ENCODE data around the gene PAM16. TPM values are rescaled to one million over a fixed set of nuclear protein-coding genes. Genes with fewer than 3 reads are reported as not detected.
A peak's percentile ranks its signal among the peaks of the same experiment; 100 is the strongest.

The PAM16 gene
- total RNA-seq, 1 donor = 17.4 TPM

DNA sequence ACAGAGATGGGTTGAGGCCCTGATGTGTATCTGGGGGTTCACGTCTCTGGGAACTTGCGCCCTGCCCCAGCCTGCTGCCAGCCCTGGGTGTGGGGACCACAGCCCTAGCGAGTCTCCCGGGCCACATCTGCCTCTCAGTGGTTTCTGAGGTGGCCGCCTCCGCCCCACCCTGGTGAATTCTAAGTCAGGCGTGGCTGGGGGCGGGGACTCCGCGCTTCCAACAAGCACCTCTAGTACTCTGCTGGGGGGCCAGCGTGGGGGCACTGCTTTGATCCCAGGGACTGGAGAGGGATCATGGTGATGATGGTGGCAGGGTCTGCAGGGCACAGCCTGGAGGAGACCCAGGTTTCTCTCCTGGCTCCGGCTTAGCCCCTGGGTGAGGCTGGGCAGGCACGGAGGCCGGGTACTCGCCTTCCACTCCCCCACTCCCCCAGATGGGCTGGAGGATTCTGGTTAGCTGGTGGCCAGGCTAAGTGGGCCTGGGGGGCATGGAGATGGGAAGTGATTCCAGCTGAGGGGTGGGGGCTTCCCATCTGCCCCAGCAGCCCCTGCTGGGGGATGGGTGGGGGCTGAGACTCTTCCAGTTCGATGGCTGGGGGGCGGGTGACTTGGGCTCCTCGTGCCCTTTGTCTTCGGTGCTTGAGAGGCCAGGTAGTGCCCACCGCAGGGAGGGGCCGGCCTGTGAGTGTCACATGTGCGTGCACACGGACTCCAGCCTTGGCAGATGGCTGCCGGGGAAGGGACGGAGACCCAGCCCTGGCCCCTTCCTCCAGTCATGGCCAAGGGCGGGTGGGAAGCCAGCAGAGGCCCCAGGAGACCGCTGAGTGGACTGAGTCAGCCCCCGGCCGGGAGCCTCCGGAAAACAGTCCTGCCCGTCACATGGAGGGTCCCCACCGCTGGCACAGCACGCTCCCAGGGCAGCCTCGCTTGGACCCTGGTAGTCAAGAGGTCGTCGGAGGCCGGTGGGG, 31.4 kb downstream of the PAM16 start:
- H3K79me2 ChIP-seq (ENCODE audit: insufficient read depth, low read length) = peaks cover 85% of the 10 kb centered on the region
- peak overlapping the region; percentile 37 for H3K27ac ChIP-seq (ENCODE audit: low read depth, low read length)
- peak overlapping the region; percentile 33 for H3K4me3 ChIP-seq (ENCODE audit: insufficient read depth, low read length)
- H3K9me3 ChIP-seq (ENCODE audit: low read depth, low read length) = no peaks in the 10 kb centered on the region
- TF ChIP-seq, protein P1, sequence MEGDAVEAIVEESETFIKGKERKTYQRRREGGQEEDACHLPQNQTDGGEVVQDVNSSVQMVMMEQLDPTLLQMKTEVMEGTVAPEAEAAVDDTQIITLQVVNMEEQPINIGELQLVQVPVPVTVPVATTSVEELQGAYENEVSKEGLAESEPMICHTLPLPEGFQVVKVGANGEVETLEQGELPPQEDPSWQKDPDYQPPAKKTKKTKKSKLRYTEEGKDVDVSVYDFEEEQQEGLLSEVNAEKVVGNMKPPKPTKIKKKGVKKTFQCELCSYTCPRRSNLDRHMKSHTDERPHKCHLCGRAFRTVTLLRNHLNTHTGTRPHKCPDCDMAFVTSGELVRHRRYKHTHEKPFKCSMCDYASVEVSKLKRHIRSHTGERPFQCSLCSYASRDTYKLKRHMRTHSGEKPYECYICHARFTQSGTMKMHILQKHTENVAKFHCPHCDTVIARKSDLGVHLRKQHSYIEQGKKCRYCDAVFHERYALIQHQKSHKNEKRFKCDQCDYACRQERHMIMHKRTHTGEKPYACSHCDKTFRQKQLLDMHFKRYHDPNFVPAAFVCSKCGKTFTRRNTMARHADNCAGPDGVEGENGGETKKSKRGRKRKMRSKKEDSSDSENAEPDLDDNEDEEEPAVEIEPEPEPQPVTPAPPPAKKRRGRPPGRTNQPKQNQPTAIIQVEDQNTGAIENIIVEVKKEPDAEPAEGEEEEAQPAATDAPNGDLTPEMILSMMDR (IDR thresholded peaks at IDR 0.05; ENCODE audit: extremely low read depth, low read depth, low read length) = no peak
- peaks cover 74% of the 10 kb centered on the region for H4K20me1 ChIP-seq (ENCODE audit: insufficient read depth, low read length)
- H3K27me3 ChIP-seq (ENCODE audit: insufficient read depth, low read length) = no peaks in the 10 kb centered on the region
- H3K4me2 ChIP-seq (ENCODE audit: insufficient read depth, low read length) = peak overlapping the region; percentile 61
- H3K36me3 ChIP-seq (ENCODE audit: insufficient read depth, low read length) = no peaks in the 10 kb centered on the region
- H2AFZ ChIP-seq (ENCODE audit: low read length) = no peak overlapping the region
- H3K4me1 ChIP-seq (ENCODE audit: insufficient read depth, low read length) = peaks cover 54% of the 10 kb centered on the region
- DNase-seq (ENCODE audit: insufficient read length, low spot score, missing footprints) = peak; percentile 97

DNA sequence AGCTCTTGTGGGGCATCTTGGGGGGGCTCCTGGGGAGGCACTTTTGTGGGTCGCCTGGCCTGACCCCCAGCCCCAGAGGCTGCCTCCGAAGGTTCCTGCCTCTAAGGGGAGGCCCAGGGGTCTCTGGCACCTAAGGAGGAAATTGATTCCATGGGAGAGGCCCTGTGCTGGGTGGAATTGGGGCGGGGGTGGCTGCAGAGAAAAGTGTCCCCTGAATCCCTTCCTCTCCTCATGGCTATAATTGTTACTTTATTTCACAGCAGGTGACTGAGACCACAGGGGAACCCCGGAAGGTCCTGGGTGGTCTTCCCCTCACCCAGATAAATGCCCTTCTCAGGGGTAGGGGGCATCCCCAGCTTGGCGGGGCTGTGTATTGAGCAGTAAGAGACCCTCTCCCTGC, 32.2 kb downstream of the PAM16 start:
- Histone ChIP-seq H3K4me3 (ENCODE audit: insufficient read depth, low read length) (no peak overlapping the region), H3K4me2 (ENCODE audit: insufficient read depth, low read length) (peak overlapping the region; percentile 85), H3K27ac (ENCODE audit: low read depth, low read length) (peak overlapping the region; percentile 11), H3K27me3 (ENCODE audit: insufficient read depth, low read length) (no peaks in the 10 kb centered on the region), H2AFZ (ENCODE audit: low read length) (no peak overlapping the region), H3K9me3 (ENCODE audit: low read depth, low read length) (no peaks in the 10 kb centered on the region), H3K4me1 (ENCODE audit: insufficient read depth, low read length) (peaks cover 46% of the 10 kb centered on the region), H4K20me1 (ENCODE audit: insufficient read depth, low read length) (peaks cover 66% of the 10 kb centered on the region), H3K36me3 (ENCODE audit: insufficient read depth, low read length) (no peaks in the 10 kb centered on the region), H3K79me2 (ENCODE audit: insufficient read depth, low read length) (peaks cover 77% of the 10 kb centered on the region)
- DNase-seq (ENCODE audit: insufficient read length, low spot score, missing footprints) = peak; percentile 73
- TF ChIP-seq, protein P1 (IDR thresholded peaks at IDR 0.05; ENCODE audit: extremely low read depth, low read depth, low read length) = no peak

DNA sequence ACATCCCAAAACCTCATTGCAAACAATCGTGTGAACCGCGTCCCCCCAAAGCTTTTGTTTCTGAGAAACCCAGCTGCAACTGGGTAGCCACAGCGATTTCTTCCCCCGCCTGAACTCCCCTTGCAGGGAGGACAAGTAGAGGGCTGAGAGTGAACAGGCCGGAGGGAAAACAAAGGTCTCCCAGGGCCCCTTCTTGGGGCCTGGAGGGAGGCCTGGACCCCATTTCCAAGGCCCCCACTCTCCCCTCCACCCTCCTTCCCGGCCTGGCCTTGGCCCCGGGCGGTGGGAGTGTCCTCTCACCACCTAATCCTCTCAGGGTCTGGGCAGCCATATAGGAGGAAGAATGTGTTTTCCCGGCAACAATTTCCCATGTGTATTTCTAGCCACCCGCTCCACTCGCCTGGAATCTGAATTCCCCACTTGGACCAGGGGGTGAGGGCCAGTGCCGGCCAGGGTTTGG, 32.6 kb downstream of the PAM16 start:
- H3K9me3 ChIP-seq (ENCODE audit: low read depth, low read length) = no peaks in the 10 kb centered on the region
- no peaks in the 10 kb centered on the region for H3K27me3 ChIP-seq (ENCODE audit: insufficient read depth, low read length)
- peak overlapping the region; percentile 89 for H3K4me3 ChIP-seq (ENCODE audit: insufficient read depth, low read length)
- peak overlapping the region; percentile 60 for H3K27ac ChIP-seq (ENCODE audit: low read depth, low read length)
- TF ChIP-seq, protein P1 (IDR thresholded peaks at IDR 0.05; ENCODE audit: extremely low read depth, low read depth, low read length) = no peak
- H2AFZ ChIP-seq (ENCODE audit: low read length) = no peak overlapping the region
- peak overlapping the region; percentile 85 for H3K4me2 ChIP-seq (ENCODE audit: insufficient read depth, low read length)
- peaks cover 61% of the 10 kb centered on the region for H4K20me1 ChIP-seq (ENCODE audit: insufficient read depth, low read length)
- no peaks in the 10 kb centered on the region for H3K36me3 ChIP-seq (ENCODE audit: insufficient read depth, low read length)
- DNase-seq (ENCODE audit: insufficient read length, low spot score, missing footprints) = peak; percentile 94
- peaks cover 42% of the 10 kb centered on the region for H3K4me1 ChIP-seq (ENCODE audit: insufficient read depth, low read length)
- H3K79me2 ChIP-seq (ENCODE audit: insufficient read depth, low read length) = peaks cover 72% of the 10 kb centered on the region

Data from osteoblast (primary cell).